Measurements from ENCODE around the gene DMAP1.

- TF ChIP-seq POLR2A (IDR thresholded peaks at IDR 0.05; ENCODE audit: low read length), result no peak
- TF ChIP-seq GATA1 (IDR thresholded peaks at IDR 0.05; ENCODE audit: low read depth, low read length), result no peak
Measured at GRCh38 chr1:44200336-44200735, 12.9 kb upstream of the DMAP1 start.
